KMS-11 (cell line): Measurements from ENCODE around the gene CLIC3.

Experiments
- H2AFZ ChIP-seq: fragments of 200-600 bp; sonication (generic); 2 replicates; pipeline ENCODE4 v1.6.1; 2016; ENCODE audit warnings: antibody characterized with exemption, mixed run types, low read depth
- H3K27ac ChIP-seq: fragments of 200-600 bp; sonication (generic); 2 replicates; pipeline ENCODE4 v1.6.1; 2016; ENCODE audit warnings: mild to moderate bottlenecking, mixed run types
- H3K27me3 ChIP-seq: fragments of 200-600 bp; sonication (generic); 2 replicates; pipeline ENCODE4 v1.6.1; 2017; ENCODE audit warnings: mild to moderate bottlenecking, low read depth, mixed run types, moderate library complexity; ENCODE audit not compliant: insufficient read depth
- H3K36me3 ChIP-seq: fragments of 200-600 bp; sonication (generic); 2 replicates; pipeline ENCODE4 v1.6.1; 2017; ENCODE audit warnings: mild to moderate bottlenecking, mixed run types; ENCODE audit not compliant: insufficient read depth
- H3K4me1 ChIP-seq: fragments of 200-600 bp; sonication (generic); 2 replicates; pipeline ENCODE4 v1.6.1; 2016; ENCODE audit warnings: mild to moderate bottlenecking, low read depth, mixed run types; ENCODE audit not compliant: poor library complexity, severe bottlenecking
- H3K4me2 ChIP-seq: fragments of 200-600 bp; sonication (generic); 2 replicates; pipeline ENCODE4 v1.7.0; 2016; ENCODE audit warnings: mild to moderate bottlenecking, mixed run types
- H3K4me3 ChIP-seq: fragments of 200-600 bp; sonication (generic); IDR thresholded peaks from 2 replicates; pipeline ENCODE4 v1.6.1; 2017; ENCODE audit warnings: low read depth, low read length, mixed read lengths; ENCODE audit not compliant: insufficient read depth
- H3K79me2 ChIP-seq: fragments of 200-600 bp; sonication (generic); 2 replicates; pipeline ENCODE4 v1.6.1; 2016; ENCODE audit warnings: low read depth, mixed run types; ENCODE audit not compliant: insufficient read depth
- H3K9ac ChIP-seq: fragments of 200-600 bp; sonication (generic); 2 replicates; pipeline ENCODE4 v1.6.1; 2016; ENCODE audit warnings: mild to moderate bottlenecking, mixed run types
- H4K20me1 ChIP-seq: fragments of 200-600 bp; sonication (generic); 2 replicates; pipeline ENCODE4 v1.6.1; 2016; ENCODE audit warnings: mild to moderate bottlenecking, mixed run types; ENCODE audit not compliant: insufficient read depth
- TF ChIP-seq, protein P1 (sequence below): fragments of 200-600 bp; sonication (generic); conservative IDR thresholded peaks from 2 replicates; pipeline ENCODE4 v1.6.1; 2017; ENCODE audit warnings: low read depth, mild to moderate bottlenecking, antibody characterized with exemption, low read length, moderate library complexity, mixed read lengths

CLIC3 gene

GRCh38 chr9:137021979-137022661, 25.8 kb upstream of the CLIC3 start:
- TF ChIP-seq, protein P1, sequence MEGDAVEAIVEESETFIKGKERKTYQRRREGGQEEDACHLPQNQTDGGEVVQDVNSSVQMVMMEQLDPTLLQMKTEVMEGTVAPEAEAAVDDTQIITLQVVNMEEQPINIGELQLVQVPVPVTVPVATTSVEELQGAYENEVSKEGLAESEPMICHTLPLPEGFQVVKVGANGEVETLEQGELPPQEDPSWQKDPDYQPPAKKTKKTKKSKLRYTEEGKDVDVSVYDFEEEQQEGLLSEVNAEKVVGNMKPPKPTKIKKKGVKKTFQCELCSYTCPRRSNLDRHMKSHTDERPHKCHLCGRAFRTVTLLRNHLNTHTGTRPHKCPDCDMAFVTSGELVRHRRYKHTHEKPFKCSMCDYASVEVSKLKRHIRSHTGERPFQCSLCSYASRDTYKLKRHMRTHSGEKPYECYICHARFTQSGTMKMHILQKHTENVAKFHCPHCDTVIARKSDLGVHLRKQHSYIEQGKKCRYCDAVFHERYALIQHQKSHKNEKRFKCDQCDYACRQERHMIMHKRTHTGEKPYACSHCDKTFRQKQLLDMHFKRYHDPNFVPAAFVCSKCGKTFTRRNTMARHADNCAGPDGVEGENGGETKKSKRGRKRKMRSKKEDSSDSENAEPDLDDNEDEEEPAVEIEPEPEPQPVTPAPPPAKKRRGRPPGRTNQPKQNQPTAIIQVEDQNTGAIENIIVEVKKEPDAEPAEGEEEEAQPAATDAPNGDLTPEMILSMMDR: no peak
- Histone ChIP-seq H3K4me1 (peaks cover 4% of the 10 kb centered on the region), H4K20me1 (no peaks in the 10 kb centered on the region), H3K36me3 (no peaks in the 10 kb centered on the region), H3K4me2 (no peak overlapping the region), H3K4me3 (no peak overlapping the region), H2AFZ (no peak overlapping the region), H3K9ac (no peak overlapping the region), H3K27me3 (peaks cover 8% of the 10 kb centered on the region; the same call in 1 of the 2 replicates), H3K27ac (no peak overlapping the region), H3K79me2 (no peaks in the 10 kb centered on the region)

GRCh38 chr9:137021568-137021978, 25.2 kb upstream of the CLIC3 start:
- H3K79me2 ChIP-seq: no peaks in the 10 kb centered on the region
- no peak overlapping the region for H3K27ac ChIP-seq
- H2AFZ ChIP-seq: no peak overlapping the region
- H3K9ac ChIP-seq: no peak overlapping the region
- TF ChIP-seq, protein P1: no peak
- no peaks in the 10 kb centered on the region for H4K20me1 ChIP-seq
- H3K4me1 ChIP-seq: peaks cover 4% of the 10 kb centered on the region
- no peaks in the 10 kb centered on the region for H3K36me3 ChIP-seq
- no peak overlapping the region for H3K4me2 ChIP-seq
- H3K4me3 ChIP-seq: no peak overlapping the region
- H3K27me3 ChIP-seq: peaks cover 5% of the 10 kb centered on the region; the same call in 1 of the 2 replicates

- H3K27ac ChIP-seq: no peak overlapping the region
Observed at GRCh38 chr9:137020771-137021567, 24.6 kb upstream of the CLIC3 start.

GRCh38 chr9:137019891-137020683, 23.7 kb upstream of the CLIC3 start:
- Histone ChIP-seq H3K4me1 (peaks cover 4% of the 10 kb centered on the region), H3K4me2 (no peak overlapping the region), H2AFZ (no peak overlapping the region), H3K4me3 (no peak overlapping the region), H3K27me3 (peaks cover 5% of the 10 kb centered on the region; the same call in 1 of the 2 replicates), H3K79me2 (no peaks in the 10 kb centered on the region), H3K9ac (no peak overlapping the region), H3K36me3 (no peaks in the 10 kb centered on the region), H3K27ac (no peak overlapping the region), H4K20me1 (no peaks in the 10 kb centered on the region)
- TF ChIP-seq, protein P1: no peak

More at GRCh38 chr9:137020771-137021567, 24.6 kb upstream of the CLIC3 start:
- no peak overlapping the region for H3K4me2 ChIP-seq
- no peaks in the 10 kb centered on the region for H4K20me1 ChIP-seq
- peaks cover 5% of the 10 kb centered on the region; the same call in 1 of the 2 replicates for H3K27me3 ChIP-seq
- H3K4me1 ChIP-seq: peaks cover 4% of the 10 kb centered on the region
- no peaks in the 10 kb centered on the region for H3K79me2 ChIP-seq
- TF ChIP-seq, protein P1: no peak
- H3K4me3 ChIP-seq: no peak overlapping the region
- no peaks in the 10 kb centered on the region for H3K36me3 ChIP-seq
- no peak overlapping the region for H3K9ac ChIP-seq
- no peak overlapping the region for H2AFZ ChIP-seq
